ENCODE data around the gene LEFTY1.

DNA sequence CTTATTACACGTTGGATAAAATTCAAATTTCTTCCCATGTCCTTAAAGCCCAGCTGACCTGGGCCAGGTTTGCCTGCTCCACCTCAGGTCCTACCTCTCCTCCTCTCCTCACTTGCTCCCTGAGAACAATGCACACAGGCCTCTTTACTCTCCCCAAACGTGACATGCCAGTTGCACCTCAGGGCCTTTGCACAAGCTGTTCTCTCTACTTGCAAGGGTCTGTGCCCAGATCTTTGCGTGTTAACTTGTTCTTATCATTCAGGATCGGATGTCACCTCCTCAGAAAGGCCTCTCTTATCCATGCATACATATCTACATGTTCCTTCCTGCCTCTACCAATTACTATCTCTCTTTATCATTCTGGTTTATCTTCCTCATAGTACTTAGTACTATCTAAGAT is 14.7 kb upstream of the LEFTY1 start:
- TF ChIP-seq POLR2AphosphoS5 (IDR thresholded peaks at IDR 0.05): no peak
- TF ChIP-seq, protein P1, sequence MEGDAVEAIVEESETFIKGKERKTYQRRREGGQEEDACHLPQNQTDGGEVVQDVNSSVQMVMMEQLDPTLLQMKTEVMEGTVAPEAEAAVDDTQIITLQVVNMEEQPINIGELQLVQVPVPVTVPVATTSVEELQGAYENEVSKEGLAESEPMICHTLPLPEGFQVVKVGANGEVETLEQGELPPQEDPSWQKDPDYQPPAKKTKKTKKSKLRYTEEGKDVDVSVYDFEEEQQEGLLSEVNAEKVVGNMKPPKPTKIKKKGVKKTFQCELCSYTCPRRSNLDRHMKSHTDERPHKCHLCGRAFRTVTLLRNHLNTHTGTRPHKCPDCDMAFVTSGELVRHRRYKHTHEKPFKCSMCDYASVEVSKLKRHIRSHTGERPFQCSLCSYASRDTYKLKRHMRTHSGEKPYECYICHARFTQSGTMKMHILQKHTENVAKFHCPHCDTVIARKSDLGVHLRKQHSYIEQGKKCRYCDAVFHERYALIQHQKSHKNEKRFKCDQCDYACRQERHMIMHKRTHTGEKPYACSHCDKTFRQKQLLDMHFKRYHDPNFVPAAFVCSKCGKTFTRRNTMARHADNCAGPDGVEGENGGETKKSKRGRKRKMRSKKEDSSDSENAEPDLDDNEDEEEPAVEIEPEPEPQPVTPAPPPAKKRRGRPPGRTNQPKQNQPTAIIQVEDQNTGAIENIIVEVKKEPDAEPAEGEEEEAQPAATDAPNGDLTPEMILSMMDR (IDR thresholded peaks at IDR 0.05; ENCODE audit: poor library complexity, severe bottlenecking): no peak
- TF ChIP-seq EZH2 (IDR thresholded peaks at IDR 0.05; ENCODE audit: borderline replicate concordance, insufficient read depth, low read length, poor library complexity, severe bottlenecking): no peak
- no peak for TF ChIP-seq RAD21 (conservative IDR thresholded peaks at IDR 0.05)
